Measurements from ENCODE around the gene NES. TPM values are rescaled to one million over a fixed set of nuclear protein-coding genes. Genes with fewer than 3 reads are reported as not detected.

NES gene
- total RNA-seq, 1 donor from 2014 or later, result 494 TPM

DNA sequence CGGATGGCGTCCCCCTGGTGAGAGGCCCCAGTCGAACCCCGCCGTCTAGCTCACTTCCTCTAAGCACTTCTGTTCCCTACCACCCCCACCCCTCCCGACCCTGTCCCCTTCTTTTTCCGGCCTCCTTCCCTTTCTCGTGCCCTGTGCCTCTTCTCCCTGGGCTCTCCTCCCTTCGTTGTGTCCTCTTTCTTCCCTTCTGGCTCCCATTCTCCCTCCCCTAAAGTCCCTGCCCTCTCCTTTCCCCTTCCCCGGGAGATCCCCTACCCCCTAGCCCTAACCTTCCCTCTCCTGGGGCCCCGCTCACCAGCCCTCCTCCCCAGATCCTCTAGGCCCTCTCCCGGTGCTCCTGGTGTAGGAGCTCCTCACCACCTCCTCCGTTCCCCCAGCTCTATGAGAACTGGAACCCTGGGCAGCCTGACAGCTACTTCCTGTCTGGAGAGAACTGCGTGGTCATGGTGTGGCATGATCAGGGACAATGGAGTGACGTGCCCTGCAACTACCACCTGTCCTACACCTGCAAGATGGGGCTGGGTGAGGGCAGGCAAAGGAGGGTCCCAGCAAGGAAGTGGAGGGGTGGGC lies 19.4 kb downstream of the NES start:
- no peak overlapping the region for H3K27ac ChIP-seq (ENCODE audit: low read depth, low read length)
- H3K36me3 ChIP-seq (ENCODE audit: control insufficient read depth in 3 of 3, insufficient read depth in 3 of 3, low read length in 3 of 3), result no peaks in the 10 kb centered on the region
- peak overlapping the region in 2 of 3 donors; percentile 25 to 43 for H3K9ac ChIP-seq (ENCODE audit: low read depth in 1 of 3, low read length in 3 of 3)
- H3K9me3 ChIP-seq (ENCODE audit: control insufficient read depth in 3 of 3, low read length in 3 of 3), result no peaks in the 10 kb centered on the region
- peak overlapping the region in 2 of 3 donors; percentile 22 to 24 for H3K4me3 ChIP-seq (ENCODE audit: low read length in 3 of 3)
- H3K4me1 ChIP-seq (ENCODE audit: control insufficient read depth in 3 of 3, insufficient read depth in 3 of 3, low read length in 3 of 3), result peaks cover 44 to 62% (median 54%) of the 10 kb centered on the region in 3 donors
- H3K27me3 ChIP-seq (ENCODE audit: control insufficient read depth in 3 of 3, insufficient read depth in 3 of 3, low read length in 3 of 3), result peaks cover 19 to 38% (median 25%) of the 10 kb centered on the region in 3 donors

DNA sequence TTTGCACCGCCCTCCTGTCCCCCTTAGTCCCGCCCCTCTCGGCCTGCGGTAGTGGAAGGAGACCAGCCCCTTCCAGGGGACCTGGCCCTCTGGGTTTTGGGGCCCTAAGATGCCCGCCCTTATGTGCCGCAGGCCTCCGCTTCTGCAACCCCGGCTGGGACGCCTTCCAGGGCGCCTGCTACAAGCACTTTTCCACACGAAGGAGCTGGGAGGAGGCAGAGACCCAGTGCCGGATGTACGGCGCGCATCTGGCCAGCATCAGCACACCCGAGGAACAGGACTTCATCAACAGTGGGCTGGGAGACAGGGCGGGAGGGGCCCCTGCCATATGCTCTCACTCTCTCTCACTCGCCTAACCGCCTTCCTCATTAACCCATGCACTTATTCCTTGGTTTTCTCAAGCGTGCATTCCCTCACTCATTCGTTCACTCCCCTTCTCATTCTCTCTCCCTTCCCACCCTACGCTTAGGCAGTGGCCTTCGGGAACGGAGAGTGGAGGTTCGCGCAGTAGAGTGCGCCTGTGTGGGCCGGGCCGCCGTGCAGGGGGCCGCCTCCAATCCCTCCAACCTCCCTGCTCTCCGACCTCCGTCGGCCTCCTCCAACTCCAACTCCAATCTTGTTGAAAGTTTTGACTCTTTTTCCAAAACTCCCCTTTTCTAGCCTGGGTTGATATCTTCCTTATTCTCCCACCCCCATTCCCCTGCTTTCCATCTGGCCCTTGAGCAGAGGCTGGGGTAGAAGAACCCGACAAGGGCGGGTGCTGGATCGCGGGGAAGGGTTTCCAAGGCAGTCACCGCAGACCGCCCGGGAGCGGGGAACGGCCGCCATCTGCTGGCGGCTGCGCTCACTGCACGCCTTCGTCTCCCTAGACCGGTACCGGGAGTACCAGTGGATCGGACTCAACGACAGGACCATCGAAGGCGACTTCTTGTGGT lies 20.1 kb downstream of the NES start:
- H3K4me3 ChIP-seq (ENCODE audit: low read length in 3 of 3), result peak overlapping the region; percentile 31 to 66 (median 48)
- peaks cover 19 to 46% (median 25%) of the 10 kb centered on the region in 3 donors for H3K27me3 ChIP-seq (ENCODE audit: control insufficient read depth in 3 of 3, insufficient read depth in 3 of 3, low read length in 3 of 3)
- H3K27ac ChIP-seq (ENCODE audit: low read depth, low read length), result no peak overlapping the region
- H3K36me3 ChIP-seq (ENCODE audit: control insufficient read depth in 3 of 3, insufficient read depth in 3 of 3, low read length in 3 of 3), result no peaks in the 10 kb centered on the region
- H3K4me1 ChIP-seq (ENCODE audit: control insufficient read depth in 3 of 3, insufficient read depth in 3 of 3, low read length in 3 of 3), result peaks cover 37 to 54% (median 47%) of the 10 kb centered on the region in 3 donors
- H3K9me3 ChIP-seq (ENCODE audit: control insufficient read depth in 3 of 3, low read length in 3 of 3), result no peaks in the 10 kb centered on the region
- peak overlapping the region in 2 of 3 donors; percentile 33 to 43 for H3K9ac ChIP-seq (ENCODE audit: low read depth in 1 of 3, low read length in 3 of 3)

DNA sequence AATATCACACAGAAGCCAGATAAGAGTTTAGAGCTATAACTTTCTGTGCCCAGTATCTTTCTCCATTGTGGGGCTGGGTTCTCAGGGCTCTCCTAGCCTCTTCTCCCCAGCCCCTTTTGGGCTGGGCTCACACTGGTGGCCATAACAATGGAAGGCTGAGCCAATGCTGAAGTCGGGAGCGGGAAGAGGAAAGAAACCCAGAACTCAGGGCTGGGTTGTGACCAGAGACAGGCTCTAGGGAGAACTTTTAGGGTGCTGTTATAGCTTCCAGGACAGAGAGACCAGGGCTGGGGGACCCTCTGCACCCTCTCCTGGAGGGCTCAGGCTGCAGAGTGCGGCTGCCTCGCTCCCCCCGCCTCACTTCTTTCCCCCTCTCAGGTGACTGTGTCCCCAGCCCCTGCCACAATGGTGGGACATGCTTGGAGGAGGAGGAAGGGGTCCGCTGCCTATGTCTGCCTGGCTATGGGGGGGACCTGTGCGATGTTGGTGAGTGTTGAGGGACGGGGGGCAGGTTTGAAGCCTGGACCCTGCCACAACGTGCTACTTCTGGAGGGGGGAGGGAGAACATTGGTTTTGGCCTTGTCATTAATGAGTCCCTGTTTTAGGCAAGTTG lies 21.2 kb downstream of the NES start:
- peaks cover 26 to 44% (median 36%) of the 10 kb centered on the region in 3 donors for H3K4me1 ChIP-seq (ENCODE audit: control insufficient read depth in 3 of 3, insufficient read depth in 3 of 3, low read length in 3 of 3)
- H3K9me3 ChIP-seq (ENCODE audit: control insufficient read depth in 3 of 3, low read length in 3 of 3), result no peaks in the 10 kb centered on the region
- H3K9ac ChIP-seq (ENCODE audit: low read depth in 1 of 3, low read length in 3 of 3), result no peak overlapping the region
- no peak overlapping the region for H3K27ac ChIP-seq (ENCODE audit: low read depth, low read length)
- H3K36me3 ChIP-seq (ENCODE audit: control insufficient read depth in 3 of 3, insufficient read depth in 3 of 3, low read length in 3 of 3), result no peaks in the 10 kb centered on the region
- peaks cover 22 to 55% (median 28%) of the 10 kb centered on the region in 3 donors for H3K27me3 ChIP-seq (ENCODE audit: control insufficient read depth in 3 of 3, insufficient read depth in 3 of 3, low read length in 3 of 3)
- no peak overlapping the region for H3K4me3 ChIP-seq (ENCODE audit: low read length in 3 of 3)

DNA sequence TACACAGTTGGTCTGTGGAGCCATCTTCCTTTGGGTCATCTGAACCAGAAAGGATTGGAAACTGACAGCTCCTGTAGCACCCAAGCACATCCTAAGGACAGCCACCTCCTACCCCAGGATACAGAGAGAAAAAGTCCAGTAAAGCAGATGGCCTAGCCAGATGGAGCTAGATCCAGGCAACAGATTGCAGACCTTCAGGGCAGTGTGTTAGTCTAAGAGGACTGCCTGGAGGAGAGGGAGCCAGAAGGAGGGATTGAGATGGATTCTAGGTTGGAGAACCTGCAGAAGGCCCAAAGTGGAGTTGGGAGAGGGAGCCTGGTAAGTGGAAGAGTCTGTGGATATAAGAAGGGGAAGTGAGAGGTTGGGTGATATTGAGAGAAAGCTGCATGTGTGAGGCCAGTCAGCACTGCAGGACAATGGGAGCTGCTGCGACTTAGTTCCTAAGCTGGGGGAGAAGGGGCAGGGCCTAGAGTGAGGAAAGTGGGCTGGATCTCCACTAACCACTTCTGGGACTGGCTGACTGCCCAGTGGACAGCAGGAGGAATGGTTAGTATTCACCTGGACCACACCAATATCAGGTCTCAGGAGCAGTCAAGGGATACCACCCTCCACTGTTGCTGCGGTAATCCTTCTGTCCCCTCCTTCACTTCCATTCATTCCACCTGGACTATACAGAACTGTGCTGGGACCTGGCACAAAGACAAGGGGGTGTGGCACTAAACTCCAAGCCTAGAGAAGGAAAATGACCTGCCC lies 21.9 kb downstream of the NES start:
- Histone ChIP-seq H3K9me3 (ENCODE audit: control insufficient read depth in 3 of 3, low read length in 3 of 3) (no peaks in the 10 kb centered on the region), H3K27me3 (ENCODE audit: control insufficient read depth in 3 of 3, insufficient read depth in 3 of 3, low read length in 3 of 3) (peaks cover 22 to 62% (median 30%) of the 10 kb centered on the region in 3 donors), H3K36me3 (ENCODE audit: control insufficient read depth in 3 of 3, insufficient read depth in 3 of 3, low read length in 3 of 3) (no peaks in the 10 kb centered on the region), H3K4me3 (ENCODE audit: low read length in 3 of 3) (no peak overlapping the region), H3K9ac (ENCODE audit: low read depth in 1 of 3, low read length in 3 of 3) (no peak overlapping the region), H3K27ac (ENCODE audit: low read depth, low read length) (no peak overlapping the region), H3K4me1 (ENCODE audit: control insufficient read depth in 3 of 3, insufficient read depth in 3 of 3, low read length in 3 of 3) (peaks cover 19 to 37% (median 29%) of the 10 kb centered on the region in 3 donors)

DNA sequence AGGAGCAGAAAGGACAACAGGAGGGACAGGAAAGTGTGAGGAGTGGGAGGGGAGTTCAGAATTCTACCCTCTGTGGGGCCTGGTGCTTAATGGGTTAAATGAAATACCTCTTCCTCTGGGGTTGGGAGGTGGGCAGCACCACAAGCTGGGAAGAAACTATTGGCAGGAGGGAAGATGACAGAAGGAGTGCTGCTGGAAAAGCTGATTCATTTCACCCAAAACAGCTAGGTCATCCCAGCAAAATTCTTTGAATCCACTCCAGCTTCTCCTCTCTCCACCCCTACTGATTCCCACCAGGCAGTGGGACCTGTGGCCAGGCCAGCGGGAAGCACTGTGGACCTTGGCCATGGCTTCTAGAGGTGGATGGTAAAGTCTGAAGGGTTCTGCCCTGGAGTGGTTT lies 22.5 kb downstream of the NES start:
- Histone ChIP-seq H3K4me3 (ENCODE audit: low read length in 3 of 3) (no peak overlapping the region), H3K9me3 (ENCODE audit: control insufficient read depth in 3 of 3, low read length in 3 of 3) (no peaks in the 10 kb centered on the region), H3K36me3 (ENCODE audit: control insufficient read depth in 3 of 3, insufficient read depth in 3 of 3, low read length in 3 of 3) (no peaks in the 10 kb centered on the region), H3K4me1 (ENCODE audit: control insufficient read depth in 3 of 3, insufficient read depth in 3 of 3, low read length in 3 of 3) (peaks cover 16 to 32% (median 25%) of the 10 kb centered on the region in 3 donors), H3K9ac (ENCODE audit: low read depth in 1 of 3, low read length in 3 of 3) (no peak overlapping the region), H3K27me3 (ENCODE audit: control insufficient read depth in 3 of 3, insufficient read depth in 3 of 3, low read length in 3 of 3) (peaks cover 28 to 65% (median 30%) of the 10 kb centered on the region in 3 donors), H3K27ac (ENCODE audit: low read depth, low read length) (no peak overlapping the region)

DNA sequence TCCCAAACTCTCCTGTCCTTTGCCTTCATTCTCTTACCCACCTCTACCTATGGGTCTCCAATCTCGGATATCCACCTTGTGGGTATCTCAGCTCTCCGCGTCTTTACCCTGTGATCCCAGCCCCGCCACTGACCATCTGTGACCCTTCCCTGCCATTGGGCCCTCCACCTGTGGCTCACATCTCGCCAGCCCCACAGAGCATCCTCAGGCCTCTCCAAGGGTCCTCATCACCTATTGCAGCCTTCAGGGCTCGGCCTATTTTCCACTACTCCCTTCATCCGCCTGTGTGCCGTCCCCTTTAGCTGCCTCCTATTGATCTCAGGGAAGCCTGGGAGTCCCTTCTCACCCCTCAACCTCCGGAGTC lies 24.2 kb downstream of the NES start:
- no peak overlapping the region for H3K4me3 ChIP-seq (ENCODE audit: low read length in 3 of 3)
- H3K9ac ChIP-seq (ENCODE audit: low read depth in 1 of 3, low read length in 3 of 3), result no peak overlapping the region
- H3K27ac ChIP-seq (ENCODE audit: low read depth, low read length), result no peak overlapping the region
- no peaks in the 10 kb centered on the region for H3K36me3 ChIP-seq (ENCODE audit: control insufficient read depth in 3 of 3, insufficient read depth in 3 of 3, low read length in 3 of 3)
- H3K9me3 ChIP-seq (ENCODE audit: control insufficient read depth in 3 of 3, low read length in 3 of 3), result no peaks in the 10 kb centered on the region
- peaks cover 38 to 75% (median 41%) of the 10 kb centered on the region in 3 donors for H3K27me3 ChIP-seq (ENCODE audit: control insufficient read depth in 3 of 3, insufficient read depth in 3 of 3, low read length in 3 of 3)
- peaks cover 10 to 16% (median 12%) of the 10 kb centered on the region in 3 donors for H3K4me1 ChIP-seq (ENCODE audit: control insufficient read depth in 3 of 3, insufficient read depth in 3 of 3, low read length in 3 of 3)

DNA sequence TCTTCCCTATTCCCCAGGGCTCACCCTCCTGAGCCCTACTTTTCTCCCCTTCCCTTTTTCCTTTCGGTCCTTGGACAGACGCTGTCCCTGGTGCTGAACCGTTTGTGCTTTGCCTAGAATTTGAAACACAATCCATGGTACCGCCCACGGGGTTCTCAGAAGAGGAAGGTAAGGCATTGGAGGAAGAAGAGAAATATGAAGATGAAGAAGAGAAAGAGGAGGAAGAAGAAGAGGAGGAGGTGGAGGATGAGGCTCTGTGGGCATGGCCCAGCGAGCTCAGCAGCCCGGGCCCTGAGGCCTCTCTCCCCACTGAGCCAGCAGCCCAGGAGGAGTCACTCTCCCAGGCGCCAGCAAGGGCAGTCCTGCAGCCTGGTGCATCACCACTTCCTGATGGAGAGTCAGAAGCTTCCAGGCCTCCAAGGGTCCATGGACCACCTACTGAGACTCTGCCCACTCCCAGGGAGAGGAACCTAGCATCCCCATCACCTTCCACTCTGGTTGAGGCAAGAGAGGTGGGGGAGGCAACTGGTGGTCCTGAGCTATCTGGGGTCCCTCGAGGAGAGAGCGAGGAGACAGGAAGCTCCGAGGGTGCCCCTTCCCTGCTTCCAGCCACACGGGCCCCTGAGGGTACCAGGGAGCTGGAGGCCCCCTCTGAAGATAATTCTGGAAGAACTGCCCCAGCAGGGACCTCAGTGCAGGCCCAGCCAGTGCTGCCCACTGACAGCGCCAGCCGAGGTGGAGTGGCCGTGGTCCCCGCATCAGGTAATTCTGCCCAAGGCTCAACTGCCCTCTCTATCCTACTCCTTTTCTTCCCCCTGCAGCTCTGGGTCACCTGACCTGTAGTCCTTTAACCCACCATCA lies 24.8 kb downstream of the NES start:
- Histone ChIP-seq H3K9ac (ENCODE audit: low read depth in 1 of 3, low read length in 3 of 3) (no peak overlapping the region), H3K4me1 (ENCODE audit: control insufficient read depth in 3 of 3, insufficient read depth in 3 of 3, low read length in 3 of 3) (peaks cover 7 to 10% (median 8%) of the 10 kb centered on the region in 3 donors), H3K36me3 (ENCODE audit: control insufficient read depth in 3 of 3, insufficient read depth in 3 of 3, low read length in 3 of 3) (no peaks in the 10 kb centered on the region), H3K27me3 (ENCODE audit: control insufficient read depth in 3 of 3, insufficient read depth in 3 of 3, low read length in 3 of 3) (peaks cover 40 to 76% (median 46%) of the 10 kb centered on the region in 3 donors), H3K9me3 (ENCODE audit: control insufficient read depth in 3 of 3, low read length in 3 of 3) (no peaks in the 10 kb centered on the region), H3K4me3 (ENCODE audit: low read length in 3 of 3) (no peak overlapping the region), H3K27ac (ENCODE audit: low read depth, low read length) (no peak overlapping the region)

DNA sequence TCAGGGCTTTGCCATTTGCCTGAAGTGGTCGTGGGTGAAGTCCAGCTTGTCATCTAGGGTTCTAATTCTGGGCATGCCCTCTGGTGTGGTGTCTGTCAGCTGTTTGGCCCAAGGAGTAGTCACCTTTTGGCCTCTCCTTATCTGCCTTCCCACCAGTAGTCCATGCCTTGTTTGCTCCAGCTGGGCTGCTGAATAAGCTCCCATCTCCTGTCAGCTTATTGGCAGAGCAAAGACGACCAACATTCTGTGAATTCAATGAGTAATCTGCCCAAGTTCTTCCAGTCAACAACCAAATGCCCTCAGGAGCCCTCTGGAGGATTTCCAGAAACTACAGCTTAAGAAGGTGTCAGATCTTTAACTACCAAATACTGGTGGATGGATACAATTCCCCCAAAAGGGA lies 28.3 kb downstream of the NES start:
- no peaks in the 10 kb centered on the region for H3K9me3 ChIP-seq (ENCODE audit: control insufficient read depth in 3 of 3, low read length in 3 of 3)
- no peak overlapping the region for H3K27ac ChIP-seq (ENCODE audit: low read depth, low read length)
- no peaks in the 10 kb centered on the region for H3K36me3 ChIP-seq (ENCODE audit: control insufficient read depth in 3 of 3, insufficient read depth in 3 of 3, low read length in 3 of 3)
- peaks cover 54 to 84% (median 57%) of the 10 kb centered on the region in 3 donors for H3K27me3 ChIP-seq (ENCODE audit: control insufficient read depth in 3 of 3, insufficient read depth in 3 of 3, low read length in 3 of 3)
- H3K4me1 ChIP-seq (ENCODE audit: control insufficient read depth in 3 of 3, insufficient read depth in 3 of 3, low read length in 3 of 3), result no peaks in the 10 kb centered on the region
- no peak overlapping the region for H3K4me3 ChIP-seq (ENCODE audit: low read length in 3 of 3)
- H3K9ac ChIP-seq (ENCODE audit: low read depth in 1 of 3, low read length in 3 of 3), result no peak overlapping the region

DNA sequence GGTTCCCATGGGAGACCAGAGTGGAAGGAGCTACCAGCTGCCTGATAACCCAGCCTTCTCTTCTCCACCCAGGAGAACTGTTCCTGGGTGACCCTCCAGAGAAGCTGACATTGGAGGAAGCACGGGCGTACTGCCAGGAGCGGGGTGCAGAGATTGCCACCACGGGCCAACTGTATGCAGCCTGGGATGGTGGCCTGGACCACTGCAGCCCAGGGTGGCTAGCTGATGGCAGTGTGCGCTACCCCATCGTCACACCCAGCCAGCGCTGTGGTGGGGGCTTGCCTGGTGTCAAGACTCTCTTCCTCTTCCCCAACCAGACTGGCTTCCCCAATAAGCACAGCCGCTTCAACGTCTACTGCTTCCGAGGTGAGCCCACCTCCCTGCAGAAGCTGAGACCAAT lies 28.7 kb downstream of the NES start:
- H3K36me3 ChIP-seq (ENCODE audit: control insufficient read depth in 3 of 3, insufficient read depth in 3 of 3, low read length in 3 of 3), result no peaks in the 10 kb centered on the region
- H3K9me3 ChIP-seq (ENCODE audit: control insufficient read depth in 3 of 3, low read length in 3 of 3), result no peaks in the 10 kb centered on the region
- no peak overlapping the region for H3K9ac ChIP-seq (ENCODE audit: low read depth in 1 of 3, low read length in 3 of 3)
- peaks cover 58 to 84% (median 60%) of the 10 kb centered on the region in 3 donors for H3K27me3 ChIP-seq (ENCODE audit: control insufficient read depth in 3 of 3, insufficient read depth in 3 of 3, low read length in 3 of 3)
- no peak overlapping the region for H3K4me3 ChIP-seq (ENCODE audit: low read length in 3 of 3)
- no peaks in the 10 kb centered on the region for H3K4me1 ChIP-seq (ENCODE audit: control insufficient read depth in 3 of 3, insufficient read depth in 3 of 3, low read length in 3 of 3)
- no peak overlapping the region for H3K27ac ChIP-seq (ENCODE audit: low read depth, low read length)

All from skeletal muscle tissue (tissue), 4 donors.